ENCODE results near the gene TBC1D8.
"Not testable (repeated sequence)": the region's sequence is repeated elsewhere in the genome, so short reads cannot be mapped to it uniquely, and the experiment has no call there.

TBC1D8 gene

GRCh38 chr2:101151146-101151858 is at the start of gene TBC1D8:
TBC1D8 (minus strand) TSS chr2:101151382; CDS start chr2:101151253, 129 bp downstream.
- peak; percentile 60 for DNase-seq

DNA sequence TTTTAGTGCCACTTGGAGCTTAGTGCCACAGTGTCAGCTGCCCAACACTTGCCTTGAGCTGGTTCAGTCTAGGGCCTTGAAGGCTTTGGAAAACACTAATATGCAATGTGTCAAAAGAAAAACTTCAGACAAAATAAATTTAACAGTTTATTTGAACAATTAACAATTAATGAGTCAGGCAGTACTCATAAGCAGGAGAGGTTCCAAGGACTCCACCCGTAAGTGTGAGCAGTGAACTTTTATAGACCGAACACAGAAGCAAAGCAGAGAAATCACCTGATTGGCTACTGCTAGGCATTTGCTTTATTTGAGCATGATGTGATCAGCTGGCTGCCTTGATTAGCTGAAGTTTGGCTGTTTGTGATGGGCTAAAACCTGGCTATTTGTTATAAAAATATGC is 49.5 kb upstream of the TBC1D8 start:
- no peak for DNase-seq

GRCh38 chr2:101199251-101199791 is 48.1 kb upstream of the TBC1D8 start:
- no peak for DNase-seq

DNA sequence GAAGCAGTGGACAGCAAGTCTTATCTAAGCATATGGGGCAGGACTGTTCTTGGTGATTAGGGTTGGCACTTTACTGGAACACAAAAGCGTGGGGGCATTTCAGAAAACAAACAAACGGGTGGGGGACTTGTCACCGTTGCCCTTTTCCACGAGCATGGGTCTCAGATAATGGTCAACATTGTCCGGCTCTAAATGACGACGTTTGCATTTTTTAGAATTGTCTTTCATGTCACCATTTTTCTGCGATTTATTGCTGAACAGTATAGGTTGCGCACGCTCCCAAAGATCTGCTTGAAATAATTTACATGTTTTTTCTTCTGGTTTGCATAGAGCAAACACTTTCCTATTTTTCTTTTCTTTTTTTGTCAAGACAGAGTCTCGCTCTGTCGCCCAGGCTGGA is 46.6 kb upstream of the TBC1D8 start:
- DNase-seq = no peak

- no peak for DNase-seq
Measured at GRCh38 chr2:101197215-101197745, 46.1 kb upstream of the TBC1D8 start.

GRCh38 chr2:101195871-101196661 is 44.9 kb upstream of the TBC1D8 start:
- DNase-seq = no peak

DNA sequence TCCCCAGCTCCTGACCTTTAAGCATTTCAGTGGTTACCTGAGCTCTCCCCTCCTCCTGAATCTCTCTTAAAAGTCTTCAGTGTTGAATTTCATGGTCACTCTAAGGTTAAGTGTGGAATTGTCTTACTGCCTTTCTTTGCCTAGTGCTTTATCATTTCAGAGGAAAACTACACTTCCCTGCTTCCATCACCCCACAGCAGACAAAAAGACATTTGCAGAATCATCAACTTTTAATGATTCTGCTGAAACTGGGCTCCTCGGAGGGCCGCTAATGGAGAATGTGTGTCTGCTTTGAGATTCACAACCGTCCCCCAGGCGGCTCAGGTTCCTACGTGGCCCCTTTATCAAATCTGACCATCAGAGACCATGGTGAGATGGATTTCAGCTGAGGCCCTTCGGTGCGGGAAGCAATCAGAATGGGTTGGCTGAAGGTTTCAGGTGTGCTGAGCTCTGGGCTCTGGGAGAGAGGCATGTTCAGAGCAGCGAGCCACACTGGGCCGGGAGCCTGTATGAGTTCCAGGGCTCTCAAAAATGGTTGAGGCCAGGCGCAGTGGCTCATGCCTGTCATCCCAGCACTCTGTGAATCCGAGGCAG is 41.9 kb upstream of the TBC1D8 start:
- no peak for DNase-seq

DNA sequence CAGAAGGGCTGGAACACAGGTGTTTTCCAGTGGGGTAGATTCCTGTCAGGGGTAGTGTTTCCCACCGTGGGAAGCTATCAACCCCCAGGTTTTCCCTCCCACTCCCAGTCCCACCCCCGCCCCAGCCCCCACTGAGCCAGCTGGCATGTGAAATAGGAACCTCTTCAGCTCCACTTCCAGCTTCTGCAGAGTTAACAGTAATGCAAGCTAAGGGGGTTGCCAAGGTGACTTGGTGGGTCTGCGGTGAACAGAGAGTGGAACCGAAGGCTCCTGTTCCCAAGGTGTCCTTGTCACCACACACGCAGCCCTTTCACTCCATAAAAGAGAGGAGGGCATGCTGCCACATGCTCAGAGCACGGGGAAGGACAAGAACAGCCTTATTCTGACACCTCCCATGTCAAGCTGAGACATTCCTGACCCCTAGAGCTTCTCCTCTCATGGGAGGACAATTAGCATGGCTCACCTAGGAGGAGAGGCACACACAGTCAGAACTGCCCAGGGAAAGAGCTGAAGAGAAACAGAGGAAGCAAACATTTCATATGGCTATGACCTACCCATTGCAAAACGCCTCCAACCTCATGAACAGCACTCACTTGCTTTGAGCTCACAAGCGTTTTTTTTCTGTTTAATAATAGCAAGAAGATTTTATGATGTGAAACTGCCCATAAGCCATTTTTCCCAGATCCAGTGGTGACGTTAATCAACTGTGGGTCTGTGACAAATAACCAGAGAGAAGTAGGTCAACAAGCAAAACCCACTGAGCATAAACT is 39.8 kb upstream of the TBC1D8 start:
- no peak for DNase-seq

GRCh38 chr2:101188683-101189405 is 37.7 kb upstream of the TBC1D8 start:
- DNase-seq = no peak

- no peak for DNase-seq
Measured at GRCh38 chr2:101187131-101187530, 35.9 kb upstream of the TBC1D8 start.

DNA sequence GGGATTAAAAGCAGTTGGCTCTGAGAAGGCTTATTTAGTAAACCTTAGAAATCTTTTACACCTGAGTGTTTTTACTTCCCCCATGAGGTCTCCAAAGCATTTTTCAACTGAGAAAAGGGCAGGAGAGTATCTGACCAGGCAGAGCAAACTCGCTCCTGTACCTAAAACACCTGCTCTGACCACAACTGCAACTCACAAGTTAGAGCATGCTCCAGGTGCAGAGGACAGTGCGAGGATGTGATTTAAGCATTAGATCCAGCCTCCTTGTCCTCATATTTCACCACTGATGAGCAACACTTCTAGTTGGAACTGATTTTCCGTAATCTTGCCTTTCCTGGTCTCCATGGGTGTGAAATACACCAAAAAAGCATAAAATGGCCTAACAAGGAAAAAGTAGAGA is 34.5 kb upstream of the TBC1D8 start:
- no peak for DNase-seq

DNA sequence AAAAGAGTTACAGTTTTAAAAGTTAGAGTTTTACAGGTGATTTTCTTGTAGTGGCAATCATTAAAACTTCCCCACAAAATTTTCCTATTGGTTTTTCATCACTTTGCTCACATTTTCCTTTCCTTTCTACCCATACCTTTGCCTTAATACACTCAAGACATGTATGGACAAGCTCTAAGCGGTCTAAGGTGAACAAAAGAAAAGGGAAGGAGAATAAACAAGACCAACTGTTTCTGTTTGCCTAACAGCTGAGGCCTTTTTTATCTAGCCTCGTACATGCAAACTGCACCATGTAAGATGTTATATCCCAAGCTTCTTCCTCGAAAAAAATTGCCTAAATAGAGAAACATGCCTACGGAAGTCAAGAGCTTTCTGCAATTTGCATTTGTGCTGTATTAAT is 33.9 kb upstream of the TBC1D8 start:
- DNase-seq = no peak

DNA sequence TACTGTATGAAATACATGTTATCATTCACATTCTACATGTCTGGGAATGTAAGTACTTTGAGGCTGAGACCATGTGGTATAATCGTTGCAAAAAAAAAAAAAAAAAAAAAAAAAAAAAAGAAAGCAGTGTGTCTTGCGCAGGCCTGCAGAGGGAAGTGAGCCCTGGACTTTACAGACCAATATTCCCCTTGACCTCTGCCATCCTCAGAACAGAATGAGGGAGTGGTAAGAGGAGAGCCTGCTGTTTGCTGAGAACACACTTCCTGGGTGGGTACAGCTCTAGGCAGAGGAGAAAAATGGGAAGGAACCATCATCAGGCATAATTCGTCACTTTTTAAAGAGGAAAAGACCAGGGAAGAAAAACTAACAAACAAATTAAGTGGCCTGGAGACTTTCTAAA is 28.8 kb upstream of the TBC1D8 start:
- no peak for DNase-seq

DNA sequence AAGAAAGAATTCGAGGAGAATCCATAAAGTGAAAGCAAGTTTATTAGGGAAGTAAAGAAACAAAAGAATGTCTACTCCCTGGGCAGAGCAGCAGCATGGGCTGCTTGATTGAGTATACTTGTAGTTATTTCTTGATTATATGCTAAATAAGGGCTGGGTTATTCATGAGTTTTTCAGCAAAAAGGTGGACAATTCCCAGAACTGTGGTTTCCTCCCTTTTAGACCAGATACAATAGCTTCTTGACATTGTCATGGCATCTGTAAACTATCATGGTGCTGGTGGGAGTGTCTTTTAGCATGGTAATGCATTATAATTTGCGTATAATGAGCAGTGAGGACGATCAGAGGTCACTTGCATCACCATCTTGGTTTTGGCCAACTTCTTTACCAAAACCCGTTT is 25.6 kb upstream of the TBC1D8 start:
- DNase-seq = no peak

GRCh38 chr2:101175991-101176390 is 24.8 kb upstream of the TBC1D8 start:
- no peak for DNase-seq

- DNase-seq = no peak
Measured at GRCh38 chr2:101173707-101174295, 22.6 kb upstream of the TBC1D8 start.

DNA sequence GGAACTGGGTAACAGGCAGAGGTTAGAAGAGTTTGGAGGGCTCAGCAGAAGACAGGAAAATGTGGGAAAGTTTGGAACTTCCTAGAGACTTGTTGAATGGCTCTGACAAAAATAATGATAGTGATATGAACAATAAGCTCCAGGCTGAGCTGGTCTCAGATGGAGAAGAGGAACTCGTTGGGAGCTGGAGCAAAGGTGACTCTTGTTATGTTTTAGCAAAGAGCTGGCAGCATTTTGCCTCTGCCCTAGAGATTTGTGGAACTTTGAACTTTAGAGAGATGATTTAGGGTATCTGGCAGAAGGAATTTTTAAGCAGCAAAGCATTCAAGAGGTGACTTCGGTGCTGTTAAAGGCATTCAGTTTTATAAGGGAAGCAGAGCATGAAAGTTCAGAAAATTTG is 18.6 kb upstream of the TBC1D8 start:
- DNase-seq = not testable (repeated sequence)

DNA sequence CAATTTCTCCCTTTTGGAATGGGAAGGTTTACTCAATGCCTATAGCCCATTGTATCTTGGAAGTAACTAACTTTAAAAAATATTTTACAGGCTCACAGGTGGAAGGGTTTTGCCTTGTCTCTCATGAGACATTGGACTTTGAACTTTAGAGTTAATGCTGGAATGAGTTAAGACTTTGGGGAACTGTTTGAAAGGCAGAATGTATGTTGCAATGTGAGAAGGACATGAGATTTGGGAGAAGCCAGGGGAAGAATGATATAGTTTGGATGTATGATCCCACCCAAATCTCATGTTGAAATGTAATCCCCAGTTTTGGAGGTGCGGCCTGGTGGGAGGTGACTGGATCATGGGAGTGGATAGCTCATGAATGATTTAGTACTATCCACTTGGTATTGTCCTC is 17.5 kb upstream of the TBC1D8 start:
- DNase-seq = no peak

GRCh38 chr2:101167532-101167931 is 16.4 kb upstream of the TBC1D8 start:
- not testable (repeated sequence) for DNase-seq

DNA sequence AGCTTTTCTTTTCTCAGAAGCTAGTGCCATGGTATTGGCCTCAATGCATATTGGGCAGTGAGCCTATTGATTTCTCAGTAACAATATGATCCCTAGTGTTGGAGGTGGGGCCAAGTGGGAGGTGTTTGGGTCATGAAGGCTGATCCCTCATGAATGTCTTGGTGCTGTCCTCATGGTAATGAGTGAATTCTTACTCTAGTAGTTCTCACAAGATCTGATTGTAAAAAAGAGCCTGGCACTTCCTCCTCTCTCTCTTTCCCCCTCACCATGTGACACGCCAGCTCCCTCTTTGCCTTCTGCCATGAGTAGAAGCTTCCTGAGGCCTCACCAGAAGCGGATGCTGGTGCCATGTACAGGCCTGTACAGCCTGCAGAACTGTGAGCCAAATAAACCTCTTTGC is 12.8 kb upstream of the TBC1D8 start:
- DNase-seq = no peak

- no peak for DNase-seq
Measured at GRCh38 chr2:101162561-101163330, 11.6 kb upstream of the TBC1D8 start.

All from NCI-H2081 treated with DMSO at 0.1 percent for 48 hours (cell line).